ENCODE results near the gene GPR3.
"Not testable (repeated sequence)": the region's sequence is repeated elsewhere in the genome, so short reads cannot be mapped to it uniquely, and the experiment has no call there.

GPR3 gene

DNA sequence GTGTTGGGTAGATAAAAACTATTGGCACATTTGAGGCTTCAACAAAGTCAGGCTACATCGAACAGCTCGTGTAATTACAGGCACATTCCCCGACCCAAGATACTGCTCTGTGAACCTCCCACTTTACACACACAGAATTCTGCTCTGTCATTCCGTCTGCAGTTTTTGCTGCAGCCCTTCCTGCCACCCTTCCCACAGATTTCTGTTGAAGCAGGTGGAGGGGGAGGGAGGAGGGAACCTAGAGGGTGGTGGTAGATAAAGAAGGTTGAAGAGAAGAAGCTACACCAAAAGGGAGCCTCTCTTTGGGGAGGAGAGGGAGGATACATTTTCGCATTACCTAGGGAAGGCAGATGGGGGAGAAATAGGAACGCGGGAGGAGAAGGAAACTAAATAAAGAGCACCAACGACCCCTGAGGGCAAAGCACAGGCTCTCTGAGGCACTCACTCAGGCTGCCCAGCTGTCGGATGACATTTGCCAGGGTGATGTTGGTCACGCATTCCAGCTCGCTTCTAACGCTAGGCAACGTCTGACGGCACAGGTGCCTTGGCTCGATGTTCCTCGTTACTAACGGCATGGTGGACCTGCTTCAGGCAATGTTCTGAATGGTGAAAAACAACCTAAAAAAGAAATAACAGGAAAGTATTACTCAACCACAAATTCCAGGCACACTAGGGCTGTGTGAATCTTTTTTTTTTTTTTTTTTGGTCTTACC, 36.0 kb downstream of the GPR3 start:
- DNase-seq, result no peak

DNA sequence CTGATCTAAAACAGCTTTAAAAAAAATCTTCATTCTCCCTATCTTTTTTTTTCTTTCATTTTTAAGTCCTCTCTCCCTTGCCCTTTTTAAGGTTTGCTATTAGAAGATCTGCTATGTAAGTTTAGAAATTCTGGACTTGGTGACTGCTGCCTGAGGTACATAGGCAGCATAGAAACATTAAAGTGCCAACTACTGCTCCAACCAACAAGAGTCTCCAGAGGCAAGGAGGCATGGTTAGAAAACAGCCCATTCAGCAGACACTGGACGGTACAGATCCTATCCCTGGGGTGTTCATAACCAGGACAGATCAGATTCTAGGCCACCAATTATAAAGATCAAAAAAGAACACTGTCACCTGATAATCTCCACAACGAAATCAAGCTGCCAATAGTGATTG, 36.6 kb downstream of the GPR3 start:
- no peak for DNase-seq

DNA sequence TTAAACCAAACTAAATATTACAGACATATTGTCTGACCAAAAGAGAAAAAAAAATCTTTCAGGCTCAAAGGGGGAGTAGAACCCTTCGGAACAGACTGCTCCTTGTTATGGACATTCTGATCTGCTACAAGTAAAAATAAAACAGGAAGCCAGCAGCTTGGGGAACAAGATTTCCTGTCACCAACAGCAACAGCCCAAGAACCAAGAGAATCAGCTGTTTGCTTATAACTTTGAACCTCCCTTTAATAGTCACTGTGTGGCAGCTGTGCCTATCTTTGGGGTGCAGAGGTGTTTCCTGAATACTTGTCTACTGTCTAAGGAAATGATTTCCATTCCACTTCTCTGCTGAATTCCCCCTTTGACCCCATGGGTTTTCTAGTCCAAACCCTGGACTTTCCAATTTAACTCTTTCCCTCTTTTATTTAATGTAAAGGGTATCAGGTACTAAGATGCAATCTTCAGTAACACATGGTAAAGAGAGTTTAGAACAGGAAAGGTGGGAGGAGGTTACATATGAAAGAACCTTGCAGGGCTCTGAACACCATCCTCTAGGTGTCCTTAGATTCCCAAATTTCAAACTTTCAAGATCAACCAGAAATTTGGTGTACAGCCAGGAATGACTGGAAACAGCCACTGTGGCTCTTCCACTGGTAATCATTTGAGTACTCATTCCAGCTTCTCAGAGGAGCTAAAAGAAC, 38.6 kb downstream of the GPR3 start:
- no peak for DNase-seq

DNA sequence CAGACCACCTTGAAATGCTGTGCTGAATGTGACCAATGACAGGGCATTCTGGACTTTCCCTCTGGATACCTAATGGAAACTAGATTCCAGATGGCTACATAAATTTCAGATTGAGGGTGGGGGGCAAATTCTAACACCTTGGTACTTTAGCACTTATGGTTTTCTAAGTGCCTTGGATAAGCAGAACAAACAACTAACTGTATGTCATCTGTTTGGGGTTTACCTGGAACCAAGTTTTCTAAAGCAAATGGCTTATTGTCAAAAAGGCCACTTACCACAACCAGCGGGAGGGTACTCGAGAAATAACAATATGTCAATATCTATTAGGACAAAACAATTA, 39.1 kb downstream of the GPR3 start:
- no peak for DNase-seq

DNA sequence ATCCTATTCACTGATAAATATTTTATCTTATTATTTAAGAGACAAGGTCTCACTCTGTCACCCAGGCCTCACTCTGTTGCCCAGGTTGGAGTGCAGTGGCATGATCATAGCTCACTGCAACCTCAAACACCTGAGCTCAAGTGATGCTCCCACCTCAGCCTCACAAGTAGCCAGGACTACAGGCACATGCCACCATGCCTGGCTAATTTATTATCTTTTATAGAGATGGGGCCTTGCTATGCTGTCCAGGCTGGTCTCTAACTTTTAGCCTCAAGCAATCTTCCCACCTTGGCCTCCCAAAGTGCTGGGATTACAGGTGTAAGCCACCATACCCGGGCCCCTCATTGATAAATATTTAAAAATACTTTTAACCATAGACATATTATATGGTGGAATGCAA, 40.3 kb downstream of the GPR3 start:
- DNase-seq, result not testable (repeated sequence)

DNA sequence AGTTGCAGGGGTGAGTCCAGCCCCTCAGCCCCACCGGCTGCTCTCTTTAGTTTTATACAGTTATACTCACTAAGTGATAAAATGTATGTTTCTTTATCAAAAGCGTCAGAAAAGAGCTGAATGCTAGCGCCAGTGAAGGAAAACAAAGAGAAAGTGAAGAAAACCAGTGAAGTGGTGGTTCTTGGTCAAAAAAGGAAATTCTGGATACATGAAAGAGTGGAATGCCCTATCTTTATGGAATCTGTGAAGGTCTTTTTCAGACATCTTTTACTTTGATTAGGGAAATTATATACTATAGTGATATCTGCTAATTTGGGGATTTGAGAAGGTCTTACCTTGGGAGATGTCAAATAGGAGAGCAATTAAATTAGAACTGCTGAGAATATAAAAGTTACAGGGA, 41.3 kb downstream of the GPR3 start:
- no peak for DNase-seq

DNA sequence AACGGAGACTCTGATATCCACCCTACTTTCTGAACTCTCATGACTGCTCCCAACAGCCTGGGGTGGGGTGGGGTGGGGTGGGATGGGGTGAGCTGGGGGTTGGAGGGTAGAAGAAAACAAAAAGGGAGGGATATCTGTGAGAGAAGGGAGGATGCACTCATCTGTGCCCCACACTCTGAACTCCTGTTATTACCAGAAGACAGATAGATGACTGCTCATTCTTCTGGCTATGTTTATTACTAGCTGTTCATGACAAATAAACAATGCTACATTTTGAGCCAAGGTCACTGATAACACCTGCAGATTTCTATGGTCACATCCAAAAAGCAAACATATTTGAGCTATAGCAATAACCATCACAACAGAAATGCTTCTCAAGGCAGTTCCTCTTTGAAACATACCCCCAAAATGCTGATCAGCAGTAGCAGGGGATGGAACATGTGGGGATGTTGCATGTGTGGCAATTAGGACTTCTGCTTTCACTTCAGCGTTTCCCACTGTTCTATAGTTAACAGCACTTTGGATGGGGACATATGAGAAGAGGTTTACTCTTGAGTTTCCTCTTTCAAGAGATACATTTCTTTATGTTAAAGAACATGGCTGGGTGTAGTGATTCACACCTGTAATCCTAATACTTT, 43.3 kb downstream of the GPR3 start:
- no peak for DNase-seq

DNA sequence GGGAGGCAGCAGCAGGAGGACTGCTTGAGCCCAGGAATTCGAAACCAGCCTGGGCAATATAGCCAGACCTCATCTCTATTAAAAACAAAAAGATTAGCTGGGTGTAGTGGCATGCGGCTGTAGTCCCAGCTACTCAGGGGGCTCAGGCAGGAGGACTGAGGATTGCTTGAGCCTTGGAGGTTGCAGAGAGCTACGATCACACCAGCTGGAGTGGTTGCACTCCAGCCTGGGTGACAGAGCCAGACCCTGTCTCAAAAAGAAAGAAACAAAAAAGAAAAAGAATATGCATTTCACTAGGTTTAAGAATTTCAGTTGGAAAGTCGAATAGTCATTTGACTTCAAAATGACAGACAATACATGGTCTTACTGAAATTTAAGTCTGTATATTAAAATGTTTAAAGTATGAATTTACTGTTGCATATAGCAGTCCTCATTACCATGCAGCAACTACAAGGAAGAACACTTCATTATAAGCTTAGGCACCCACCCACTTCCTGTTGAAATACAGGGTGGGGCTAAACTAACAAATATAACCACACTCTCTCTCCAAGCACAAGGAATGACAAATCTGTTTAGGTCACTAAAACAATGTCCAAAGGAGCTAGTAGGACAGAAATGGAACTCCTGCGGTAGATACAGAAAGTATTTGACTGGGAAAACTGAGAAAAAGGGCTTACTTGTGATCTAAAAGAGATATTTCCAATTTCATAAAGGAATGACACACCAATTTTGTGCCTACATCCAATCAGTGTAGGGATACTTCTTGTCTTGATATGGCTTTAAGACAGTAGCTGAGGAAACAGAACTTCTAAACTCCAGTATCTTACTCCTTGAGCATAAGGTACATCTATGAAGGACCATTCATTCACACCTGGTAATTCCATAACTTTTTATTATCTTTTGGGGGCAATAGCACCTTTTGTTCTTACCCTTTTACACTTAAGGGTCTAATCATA, 44.1 kb downstream of the GPR3 start:
- DNase-seq, result peak in 1 of 2 experiments; percentile 36

DNA sequence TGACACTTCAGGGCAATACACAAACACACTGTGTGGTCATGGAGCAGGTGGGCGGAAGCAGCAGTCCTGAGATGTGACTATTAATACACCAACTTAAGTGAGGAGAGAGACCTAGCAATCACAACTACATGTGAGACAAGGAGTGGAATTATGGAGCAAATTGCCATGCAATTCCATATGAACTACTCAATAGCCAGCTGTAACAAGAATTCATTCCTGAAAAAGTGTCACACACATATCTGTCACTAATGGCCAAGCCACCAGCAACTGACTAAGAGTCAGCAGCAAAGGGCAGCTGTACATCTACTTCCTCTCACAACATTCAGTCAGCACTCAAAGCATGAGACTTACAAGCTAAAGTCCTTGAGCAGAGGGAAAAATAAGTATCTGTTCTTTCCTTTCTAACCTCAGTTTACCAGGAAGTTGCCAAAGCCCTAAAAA, 46.2 kb downstream of the GPR3 start:
- DNase-seq, result no peak

DNA sequence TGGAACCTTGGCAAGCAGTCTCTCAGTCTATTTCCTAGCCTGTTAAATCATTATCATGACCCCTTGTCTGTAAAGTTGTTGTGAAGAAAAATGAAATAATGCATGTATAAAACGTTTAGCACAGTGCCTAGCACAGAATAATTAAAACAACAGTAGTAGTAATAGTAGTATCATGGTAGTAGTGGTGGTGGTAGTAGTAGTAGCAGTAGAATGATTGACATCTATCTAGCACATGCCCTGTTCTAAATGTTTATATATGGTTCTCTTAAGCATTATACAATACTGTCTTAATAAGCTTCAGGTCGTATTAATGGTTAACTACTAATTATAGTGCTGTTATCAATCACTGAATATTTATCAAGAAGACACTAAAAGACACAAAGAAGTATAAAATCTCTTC, 46.7 kb downstream of the GPR3 start:
- no peak for DNase-seq

DNA sequence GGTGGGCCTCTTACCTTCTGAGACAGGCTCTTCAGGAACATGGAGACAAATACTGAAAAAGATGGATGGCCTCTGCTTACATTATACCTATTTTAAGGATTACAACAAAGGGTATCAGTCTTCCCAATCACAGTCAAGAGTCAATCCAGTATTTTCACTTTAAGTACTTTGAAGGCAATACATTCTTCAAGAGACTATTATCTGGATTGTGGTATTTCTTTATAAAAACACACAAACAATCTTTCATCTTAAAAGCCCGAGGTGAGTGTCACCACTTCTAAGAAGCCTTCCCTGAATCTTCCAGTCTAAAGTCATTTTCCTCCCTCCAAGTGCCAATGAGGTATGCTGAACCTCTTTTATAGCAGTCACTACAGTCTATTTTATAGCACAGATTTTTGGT, 52.2 kb downstream of the GPR3 start:
- DNase-seq, result no peak

Measured in SW 1271 (cell line).